Left kidney (tissue), 2 donors: Measurements from ENCODE around the gene TEX12. TPM values are rescaled to one million over a fixed set of nuclear protein-coding genes. Genes with fewer than 3 reads are reported as not detected.
"Not testable (repeated sequence)": the region's sequence is repeated elsewhere in the genome, so short reads cannot be mapped to it uniquely, and the experiment has no call there.

Source experiments
- DNase-seq: peaks from one replicate; pipeline ENCODE4 v3.0.0-alpha.2; 2013
- polyA plus RNA-seq: library from polyadenylated mRNA; unstranded; fragments of 120-200 nt; gene quantifications from one replicate; pipeline ENCODE4 v1.2.1, GENCODE V29; 2013; ENCODE audit not compliant: insufficient read length

Gene TEX12
- polyA plus RNA-seq, 1 donor, result 0.52 TPM

DNA sequence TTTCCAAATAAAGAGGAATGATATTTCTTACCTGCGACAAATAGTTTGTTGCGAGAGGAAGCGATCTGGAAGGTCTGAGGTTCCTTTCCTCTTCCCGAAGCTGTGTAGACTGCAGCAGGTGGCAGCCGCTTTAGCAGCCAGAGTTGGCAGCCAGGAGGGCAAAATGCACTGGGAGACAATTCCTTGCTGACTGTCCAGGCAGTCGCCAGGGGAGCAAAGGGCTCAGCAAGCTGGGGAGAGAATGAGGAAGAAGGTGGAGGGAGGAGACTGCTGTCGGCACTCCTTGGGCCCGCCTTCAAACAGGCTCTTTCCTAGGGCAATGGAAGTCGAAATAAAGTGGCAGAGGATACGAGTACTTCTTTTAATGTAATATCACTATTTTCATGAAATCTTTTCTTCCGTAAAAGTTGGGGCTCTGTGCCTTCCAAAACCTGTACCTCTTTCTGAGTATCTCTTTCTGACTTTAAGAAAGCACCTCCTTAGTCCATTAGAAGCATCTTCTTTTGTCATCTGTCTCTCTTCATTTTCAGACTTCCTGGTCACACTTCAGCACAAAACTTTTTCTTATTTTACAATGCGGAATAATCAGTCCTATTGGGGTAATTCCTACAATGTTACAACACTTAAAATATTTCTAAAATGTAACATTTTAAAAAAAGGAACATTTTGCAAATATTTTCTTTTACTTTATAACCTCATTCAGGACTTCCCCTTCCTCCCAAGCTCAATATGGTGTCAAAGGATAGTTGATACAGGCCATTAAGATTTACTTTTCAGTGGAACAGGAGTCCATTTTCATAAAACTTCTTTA is 3.1 kb upstream of the TEX12 start, which contains the start of gene IL18:
Gene IL18, minus strand, starts transcription at position 220 of the 811 bp plus-strand sequence. CDS start 9,041 bp downstream, outside the sequence.
- no peak for DNase-seq

DNA sequence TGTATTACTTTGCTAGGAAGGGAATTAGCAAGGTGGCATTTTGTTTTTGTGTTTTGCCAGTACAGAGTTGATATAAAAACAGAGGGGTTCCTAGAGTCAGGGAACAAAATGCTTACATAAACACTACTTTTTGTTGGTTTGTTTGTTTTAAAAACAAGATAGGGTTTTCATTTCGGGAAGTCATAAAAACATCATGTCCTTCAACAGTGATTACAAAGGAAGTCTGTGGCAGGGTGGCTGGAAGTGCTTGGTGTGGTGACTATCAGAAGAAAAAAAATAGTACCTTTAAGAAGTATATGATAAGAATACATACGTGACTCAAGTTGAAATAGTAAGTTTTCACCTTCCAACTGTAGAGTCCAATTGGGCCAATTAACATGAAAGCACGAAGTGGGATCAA is 2.1 kb upstream of the TEX12 start:
- DNase-seq, result no peak

DNA sequence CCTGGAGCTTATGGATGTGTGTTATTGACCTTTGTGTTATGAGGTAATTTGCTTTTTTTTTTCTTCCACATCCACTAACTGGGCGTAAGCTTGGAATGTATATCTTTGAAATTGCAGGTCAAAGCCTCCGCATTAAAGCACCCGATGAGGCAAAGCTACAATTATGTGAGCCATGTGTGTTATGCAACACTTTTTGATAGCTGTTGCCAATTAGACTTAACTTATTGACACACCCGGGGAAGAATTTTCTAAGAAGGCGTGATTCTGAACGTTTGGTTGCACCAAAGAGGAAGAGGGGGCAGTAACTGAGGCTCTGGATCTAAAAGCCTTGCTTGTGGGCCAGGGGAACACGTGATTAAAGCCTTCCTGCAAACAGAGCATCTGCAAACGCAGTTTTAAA is 610 bp upstream of the TEX12 start:
- DNase-seq, result no peak

DNA sequence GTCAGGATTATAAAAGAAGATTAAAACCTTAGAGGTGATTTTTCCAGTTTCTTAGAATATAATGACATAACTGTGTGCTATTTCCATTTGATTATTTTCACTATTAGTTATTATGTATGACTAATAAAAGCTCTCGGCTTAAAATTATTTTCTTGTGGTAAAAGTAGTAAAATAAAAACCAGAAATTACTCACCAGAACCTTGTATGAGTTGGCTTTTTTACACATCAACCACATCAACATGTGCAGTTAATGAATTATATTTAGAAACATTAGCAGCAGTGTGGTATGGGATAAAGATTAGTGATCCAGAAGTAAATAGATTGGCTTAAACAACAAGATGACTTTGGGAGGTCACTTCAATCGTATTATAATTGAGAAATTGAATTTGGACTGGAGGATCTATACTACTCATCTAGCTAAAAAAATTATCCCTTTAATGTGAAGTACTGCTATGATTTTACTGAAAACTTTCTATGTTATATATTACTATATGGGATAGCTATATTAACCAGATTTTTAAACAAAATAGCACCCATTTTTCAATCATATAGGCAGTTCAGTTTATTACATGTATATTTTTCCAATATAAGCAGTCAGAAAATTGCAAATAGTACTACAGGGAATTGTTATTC is 5.3 kb downstream of the TEX12 start:
- DNase-seq, result no peak

DNA sequence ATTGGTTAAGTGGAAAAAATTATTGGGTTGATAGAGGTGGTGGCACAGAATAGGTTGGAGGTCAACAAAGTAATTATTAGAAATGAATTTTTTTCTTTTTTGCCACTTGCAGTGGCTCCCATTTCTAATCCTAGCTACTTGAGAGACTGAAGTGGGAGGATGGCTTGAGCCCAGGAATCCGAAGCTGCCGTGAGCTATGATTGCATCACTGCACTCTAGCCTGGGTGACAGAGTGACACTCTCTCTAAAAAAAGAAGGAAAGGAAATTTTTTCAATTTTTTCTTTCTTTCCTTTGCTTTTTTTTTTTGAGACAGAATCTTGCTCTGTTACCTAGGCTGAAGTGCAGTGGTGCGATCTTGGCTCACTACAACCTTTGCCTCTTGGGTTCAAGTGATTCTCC is 6.0 kb downstream of the TEX12 start:
- no peak for DNase-seq

DNA sequence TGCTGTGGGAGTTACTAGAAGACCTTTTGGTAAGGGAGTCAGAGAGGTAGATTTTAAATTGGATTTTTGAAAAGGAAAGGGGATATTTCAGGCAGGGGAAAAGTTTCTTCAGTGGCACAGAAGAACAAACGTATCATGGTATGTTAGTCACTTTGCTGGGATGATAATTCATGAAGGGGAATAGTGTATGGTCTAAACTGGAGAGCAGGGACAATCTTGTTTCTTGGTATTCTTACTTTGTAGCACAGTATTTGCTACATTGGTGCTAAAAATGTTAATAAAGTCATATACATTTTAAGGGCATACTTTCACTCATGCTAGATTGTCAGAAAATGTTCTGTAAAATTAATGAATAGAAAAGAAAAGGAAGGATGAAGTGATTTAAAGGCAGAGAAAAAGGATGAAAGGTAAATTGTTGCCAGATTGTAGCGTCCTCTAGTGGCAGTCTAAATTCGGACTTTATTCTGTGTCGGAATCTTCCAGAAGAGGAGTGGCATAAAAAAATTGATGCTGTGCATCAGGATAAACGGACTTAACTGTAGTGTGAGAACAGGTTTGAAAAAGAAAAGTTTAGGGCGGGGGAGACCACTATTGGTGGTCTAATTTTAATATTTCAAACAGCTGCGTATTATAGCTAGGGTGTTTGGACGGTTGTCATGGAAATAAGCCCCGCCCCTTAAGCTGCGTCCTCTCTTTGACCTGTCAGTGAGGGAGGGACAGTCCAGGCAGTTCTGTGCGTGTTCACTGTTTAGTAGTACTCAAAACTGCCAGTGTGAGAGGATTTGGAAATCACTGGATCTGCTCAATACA is 7.8 kb downstream of the TEX12 start, which contains the start of gene BCO2:
Gene BCO2, plus strand, starts transcription at position 724 of the 810 bp plus-strand sequence. CDS start 90 bp downstream, outside the sequence.
- DNase-seq, result peak; percentile 88

DNA sequence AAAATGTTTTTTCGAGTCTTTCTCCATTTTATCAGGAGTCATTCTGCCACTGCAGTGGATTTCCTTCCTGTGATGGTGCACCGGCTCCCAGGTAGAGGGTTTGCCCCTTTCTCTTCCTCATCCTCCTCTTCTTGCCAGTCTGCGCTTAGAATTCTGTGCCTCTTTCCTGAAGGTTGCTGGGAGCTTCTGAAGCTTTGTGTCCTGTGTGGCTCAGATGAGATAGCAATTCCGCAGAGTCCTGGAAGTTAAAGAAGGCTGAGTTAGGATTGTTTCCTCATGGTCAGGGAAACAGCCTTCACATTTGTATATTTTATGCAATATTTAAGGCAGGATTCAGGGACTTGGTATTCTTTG is 8.4 kb downstream of the TEX12 start:
- DNase-seq, result no peak

DNA sequence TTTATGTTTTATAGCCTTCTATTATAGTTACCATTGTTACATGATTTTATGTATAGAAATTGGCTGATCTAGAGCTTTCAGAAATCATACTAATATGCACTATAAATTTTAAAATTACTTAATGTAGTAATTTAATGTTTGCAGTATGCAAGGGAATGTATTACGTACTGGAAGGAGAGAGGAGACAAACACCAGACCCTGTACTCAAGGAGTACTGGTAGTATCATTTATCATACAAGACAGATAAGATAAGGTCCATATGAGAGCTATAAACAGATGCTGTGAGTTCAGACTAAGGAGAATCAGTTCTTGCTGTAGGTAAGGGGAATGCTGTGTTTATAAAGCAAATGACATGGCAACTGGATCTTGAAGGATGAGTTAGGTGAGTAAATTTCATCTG is 8.9 kb downstream of the TEX12 start:
- no peak for DNase-seq

DNA sequence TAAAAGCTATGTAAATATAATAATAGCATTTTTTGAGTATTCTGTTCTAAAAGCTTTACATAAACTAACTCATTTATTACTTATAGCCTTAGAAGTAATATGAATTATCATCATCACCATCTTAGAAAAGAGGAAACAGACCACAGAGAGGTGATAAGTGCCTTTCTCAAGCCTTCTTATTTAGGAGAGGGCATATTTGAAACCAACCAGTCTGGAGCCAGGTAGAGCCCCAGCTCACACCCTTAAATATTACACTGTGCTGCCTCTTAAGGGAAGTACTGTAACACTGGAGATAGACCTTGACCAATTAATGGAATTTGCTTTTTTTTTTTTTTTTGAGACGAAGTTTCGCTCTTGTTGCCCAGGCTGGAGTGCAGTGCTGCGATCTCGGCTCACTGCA is 10.4 kb downstream of the TEX12 start:
- DNase-seq, result no peak

DNA sequence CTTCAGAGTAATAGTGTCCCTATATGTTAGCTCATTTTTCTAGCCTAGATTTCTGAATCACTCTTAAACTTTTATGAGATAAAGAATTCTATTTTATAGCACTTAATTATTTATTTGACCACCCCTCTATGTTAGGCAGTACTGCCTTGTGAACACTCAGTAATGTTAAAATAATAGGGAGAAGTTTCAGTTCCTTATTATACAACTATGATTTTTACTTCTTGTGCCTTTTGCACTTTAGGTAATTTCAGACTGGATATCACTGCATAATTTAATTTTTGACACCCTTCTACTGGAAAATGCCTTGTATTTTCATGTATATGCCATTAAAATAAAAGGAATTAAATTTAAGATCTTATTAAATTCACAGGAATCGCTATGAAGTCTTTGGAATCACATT is 11.3 kb downstream of the TEX12 start:
- no peak for DNase-seq

DNA sequence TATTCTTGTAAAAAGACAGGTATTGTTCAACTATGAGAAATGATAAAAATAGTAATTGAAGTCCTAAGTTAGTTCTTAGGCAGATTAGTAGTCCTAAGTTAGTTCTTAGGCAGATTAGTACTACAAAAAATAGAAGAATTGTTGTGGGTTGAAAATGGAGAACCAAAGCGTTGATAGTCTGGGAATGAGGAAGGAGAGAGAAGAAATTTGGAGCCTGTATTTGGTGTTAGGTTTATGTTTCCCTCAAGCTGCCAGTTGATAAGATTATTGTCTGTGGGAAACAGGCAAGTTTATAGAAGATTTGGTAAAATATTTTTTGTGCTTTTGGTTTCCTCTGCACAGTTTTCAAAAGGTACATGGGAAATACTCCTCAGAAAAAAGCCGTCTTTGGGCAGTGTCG is 11.8 kb downstream of the TEX12 start:
- no peak for DNase-seq

DNA sequence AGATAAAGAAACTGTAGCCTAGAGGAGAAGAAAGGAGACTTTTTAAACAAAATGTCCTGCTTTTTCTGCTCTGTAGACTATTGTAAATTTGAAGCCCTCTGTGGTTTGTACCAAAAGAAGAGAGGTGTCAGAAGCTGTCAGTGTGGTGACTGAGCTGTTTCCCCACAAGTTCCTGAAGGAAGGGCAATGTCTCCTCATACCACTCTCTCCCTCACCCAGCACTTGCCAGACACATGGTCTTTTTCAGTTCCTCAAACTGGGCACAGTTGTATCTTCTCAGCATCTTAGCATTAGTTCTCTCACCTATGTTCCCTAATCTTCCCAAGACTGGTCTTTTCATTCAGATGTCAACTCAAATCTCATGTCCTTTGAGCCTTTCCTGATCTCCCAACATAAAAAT is 12.4 kb downstream of the TEX12 start:
- no peak for DNase-seq

DNA sequence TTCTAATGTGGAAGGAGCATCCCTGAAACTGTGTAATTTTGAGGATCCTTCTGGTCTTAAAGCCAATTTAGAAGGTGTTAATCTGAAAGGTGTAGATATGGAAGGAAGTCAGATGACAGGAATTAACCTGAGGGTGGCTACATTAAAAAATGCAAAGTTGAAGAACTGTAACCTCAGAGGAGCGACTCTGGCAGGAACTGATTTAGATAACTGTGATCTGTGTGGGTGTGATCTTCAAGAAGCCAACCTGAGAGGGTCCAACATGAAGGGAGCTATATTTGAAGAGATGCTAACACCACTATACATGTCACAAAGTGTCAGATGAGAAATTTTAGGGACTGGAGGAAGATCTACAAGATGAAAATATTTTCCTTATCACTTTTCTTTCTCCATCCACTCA is 15.7 kb downstream of the TEX12 start:
- DNase-seq, result no peak

DNA sequence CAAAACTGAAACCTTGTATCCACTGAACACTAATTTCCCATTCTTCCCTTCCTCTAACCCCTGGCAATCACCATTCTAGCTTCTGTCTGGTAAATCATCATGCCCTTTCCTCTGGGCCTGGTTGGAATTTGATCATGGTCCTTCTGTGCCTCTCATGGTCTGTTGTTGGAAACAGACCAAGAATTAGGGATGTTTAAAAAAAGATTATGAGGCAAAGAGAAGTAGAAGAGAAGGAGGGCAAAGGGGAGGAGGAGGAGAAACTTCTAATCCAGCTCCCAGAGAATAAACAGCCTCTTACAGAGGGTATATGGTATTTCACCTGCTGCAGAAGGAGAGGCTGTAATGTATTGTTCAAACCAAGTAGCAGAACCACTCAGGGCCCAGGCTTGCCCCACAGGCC is 18.7 kb downstream of the TEX12 start:
- DNase-seq, result no peak

DNA sequence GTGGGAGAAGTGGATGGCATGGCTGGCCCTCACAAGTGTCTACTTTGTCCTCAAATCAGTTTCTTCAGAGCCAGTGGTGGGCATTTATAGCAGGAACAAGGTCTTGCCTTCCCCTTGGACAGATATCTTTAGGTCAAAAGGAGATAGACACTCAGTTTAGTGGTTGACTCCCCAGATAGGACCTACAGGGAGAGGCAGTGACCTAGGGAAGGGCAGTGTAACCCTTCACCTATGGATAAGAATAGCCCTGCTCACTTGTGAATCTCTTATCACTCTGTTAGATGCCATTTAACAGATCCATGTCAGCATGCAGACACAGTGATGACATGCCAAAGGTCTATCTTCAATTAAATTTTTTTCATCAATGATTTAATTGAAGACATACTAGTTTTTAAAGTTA is 19.1 kb downstream of the TEX12 start:
- DNase-seq, result no peak

DNA sequence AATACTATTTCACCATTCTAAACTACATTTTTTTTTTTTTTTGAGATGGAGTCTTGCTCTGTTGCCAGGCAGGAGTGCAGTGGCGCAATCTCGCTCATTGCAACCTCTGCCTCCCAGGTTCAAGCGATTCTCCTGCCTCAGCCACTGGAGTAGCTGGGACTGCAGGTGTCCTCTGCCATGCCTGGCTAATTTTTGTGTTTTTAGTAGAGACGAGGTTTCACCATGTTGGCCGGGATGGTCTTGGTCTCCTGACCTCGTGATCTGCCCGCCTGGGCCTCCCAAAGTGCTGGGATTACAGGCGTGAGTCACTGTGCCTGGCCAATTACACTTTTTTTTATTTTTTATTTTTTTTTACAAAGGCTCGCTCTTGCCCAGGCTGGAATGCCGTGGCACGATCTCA is 27.9 kb downstream of the TEX12 start:
- DNase-seq, result not testable (repeated sequence)

DNA sequence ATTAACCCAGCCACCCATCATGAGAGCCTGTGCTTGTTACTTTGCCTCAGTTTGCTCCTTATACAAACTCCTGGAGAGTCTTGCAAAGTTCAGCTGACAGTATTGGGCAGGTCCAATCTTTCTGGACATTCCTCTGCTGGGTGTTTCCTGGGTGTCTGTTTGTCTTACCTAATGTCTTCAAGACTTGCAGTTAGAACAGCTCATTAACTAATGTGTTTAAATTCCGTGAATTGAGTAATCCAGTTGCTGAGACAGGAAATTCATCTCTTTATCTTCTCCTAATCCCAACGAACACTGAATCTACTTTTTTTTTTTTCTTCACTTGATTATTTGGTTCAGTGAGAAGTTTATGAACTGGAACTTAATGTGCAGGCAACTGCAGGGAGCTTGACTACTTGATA is 28.8 kb downstream of the TEX12 start:
- no peak for DNase-seq

DNA sequence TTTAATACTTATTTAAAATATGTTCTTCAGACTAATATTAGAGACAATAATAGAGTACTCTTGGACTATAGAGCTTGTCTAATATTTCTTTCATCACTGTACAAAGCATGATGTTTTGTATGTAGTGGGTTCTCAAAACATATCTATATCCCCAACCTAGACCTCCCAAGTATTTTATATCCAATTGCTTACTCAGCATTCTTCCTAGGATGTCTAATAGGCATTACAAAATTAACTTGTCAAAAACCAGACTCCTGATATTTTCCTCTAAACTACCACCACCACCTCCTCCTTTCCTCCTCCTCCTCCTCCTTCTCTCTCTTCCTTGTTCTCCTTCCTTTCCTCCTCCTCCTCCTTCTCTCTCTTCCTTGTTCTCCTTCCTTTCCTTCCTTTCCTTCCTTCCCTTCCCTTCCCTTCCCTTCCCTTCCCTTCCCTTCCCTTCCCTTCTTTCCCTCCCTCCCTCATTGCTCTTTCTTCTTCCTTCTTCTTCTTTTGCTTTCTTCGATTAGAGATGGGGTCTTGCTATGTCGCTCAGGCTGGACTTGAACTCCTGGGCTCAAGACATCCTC is 29.4 kb downstream of the TEX12 start:
- no peak for DNase-seq

DNA sequence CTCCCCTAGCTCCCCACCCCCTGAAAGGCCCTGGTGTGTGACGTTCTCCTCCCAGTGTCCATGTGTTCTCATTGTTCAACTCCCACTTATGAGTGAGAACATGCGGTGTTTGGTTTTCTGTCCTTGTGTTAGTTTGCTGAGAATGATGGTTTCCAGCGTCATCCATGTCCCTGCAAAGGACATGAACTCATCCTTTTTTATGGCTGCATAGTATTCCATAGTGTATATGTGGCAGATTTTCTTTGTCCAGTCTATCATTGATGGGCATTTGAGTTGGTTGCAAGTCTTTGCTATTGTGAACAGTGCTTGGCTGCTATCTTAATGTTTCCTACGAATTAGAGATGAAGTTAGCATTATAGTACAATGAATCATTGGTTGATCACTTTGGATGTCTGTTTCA is 31.9 kb downstream of the TEX12 start:
- not testable (repeated sequence) for DNase-seq

DNA sequence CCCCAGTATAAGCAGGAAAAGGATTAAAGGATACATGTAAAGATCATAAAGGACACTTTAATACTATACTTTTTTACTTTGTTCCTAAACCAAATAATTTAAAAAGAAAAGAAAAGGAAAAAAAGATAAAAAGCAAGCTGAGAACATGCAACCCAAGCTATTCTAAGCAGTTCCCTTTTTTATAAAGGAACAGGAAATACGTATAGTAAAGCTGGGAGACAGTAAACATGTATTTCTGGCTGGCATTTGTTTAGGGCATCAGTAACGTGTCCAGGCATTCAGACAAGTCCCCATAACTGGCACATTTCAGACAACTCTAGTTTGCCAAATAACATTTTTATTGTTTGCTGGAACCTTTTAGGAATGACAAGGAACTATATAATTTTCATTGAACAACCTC is 33.1 kb downstream of the TEX12 start:
- DNase-seq, result no peak

DNA sequence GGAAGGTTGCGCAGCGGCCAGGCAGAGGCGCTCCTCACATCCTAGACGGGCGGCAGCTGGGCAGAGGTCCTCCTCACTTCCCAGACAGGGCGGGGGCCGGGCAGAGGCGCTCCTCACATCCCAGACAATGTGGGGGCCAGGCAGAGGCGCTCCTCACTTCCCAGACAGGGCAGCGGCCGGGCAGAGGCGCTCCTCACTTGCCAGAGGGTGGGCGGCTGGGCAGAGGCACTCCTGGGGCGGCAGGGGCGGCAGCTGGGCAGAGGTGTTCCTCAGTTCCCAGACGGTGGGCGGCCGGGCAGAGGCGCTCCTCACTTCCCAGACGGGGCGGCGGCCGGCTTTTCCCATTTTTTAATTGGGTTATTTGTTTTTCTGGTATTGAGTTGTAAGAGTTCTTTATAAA is 38.9 kb downstream of the TEX12 start:
- no peak for DNase-seq

DNA sequence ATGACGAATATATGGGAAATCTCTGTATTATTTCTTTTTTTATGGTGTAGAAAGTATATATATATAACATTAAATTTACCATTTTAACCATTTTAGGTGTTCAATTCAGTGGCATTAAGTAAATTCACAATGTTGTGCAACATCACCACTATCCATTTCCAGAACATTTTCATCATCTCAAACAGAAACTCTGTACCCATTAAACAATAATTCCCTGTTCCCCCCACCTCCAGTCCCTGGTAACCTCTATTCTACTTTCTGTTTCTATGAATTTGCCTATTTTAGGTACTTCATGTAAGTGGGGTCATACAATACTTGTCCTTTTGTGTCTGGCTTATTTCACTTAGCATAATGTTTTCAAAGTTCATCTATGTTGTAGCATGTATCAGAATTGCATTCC is 43.7 kb downstream of the TEX12 start:
- DNase-seq, result no peak

DNA sequence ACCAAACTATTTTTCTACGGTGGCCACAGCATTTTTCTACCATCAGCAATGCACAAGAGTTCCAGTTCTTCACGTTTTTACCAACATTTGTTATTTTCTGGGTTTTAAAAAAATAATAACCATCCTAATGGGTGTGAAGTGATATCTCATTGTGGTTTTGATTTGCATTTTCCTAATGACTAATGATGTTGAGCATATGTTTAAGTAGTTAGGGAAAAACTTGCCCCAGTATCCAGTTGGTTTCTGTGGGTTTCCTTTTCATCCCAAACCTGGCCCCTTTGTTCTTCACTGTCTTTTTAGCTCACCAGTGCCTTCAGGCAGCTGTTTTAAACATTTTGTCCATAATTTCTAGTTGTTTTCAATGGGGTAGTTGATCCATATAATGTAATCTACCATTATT is 44.4 kb downstream of the TEX12 start:
- DNase-seq, result no peak
